ENCODE data around the gene MYO9B.

DNA sequence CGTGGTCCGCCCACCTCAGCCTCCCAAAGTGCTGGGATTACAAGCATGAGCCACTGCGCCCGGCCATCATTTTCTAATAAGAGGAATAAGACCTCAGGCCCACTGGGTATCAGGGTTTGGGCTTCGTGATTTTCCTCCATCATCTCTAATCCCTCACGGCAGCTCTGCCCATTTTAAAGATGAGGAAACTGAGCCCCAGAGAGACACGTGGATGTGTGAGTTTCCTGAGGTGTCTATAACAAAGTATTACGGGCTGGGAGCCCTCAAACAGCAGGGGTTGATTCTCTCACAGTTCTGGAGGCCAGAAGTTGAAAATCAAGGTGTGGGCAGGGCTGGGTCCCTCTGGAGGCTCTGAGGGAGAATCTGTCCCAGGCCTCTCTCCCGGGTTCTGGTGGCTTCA is 33.7 kb downstream of the MYO9B start:
- no peak for TF ChIP-seq POLR2A (IDR thresholded peaks at IDR 0.05)
- TF ChIP-seq, protein P1, sequence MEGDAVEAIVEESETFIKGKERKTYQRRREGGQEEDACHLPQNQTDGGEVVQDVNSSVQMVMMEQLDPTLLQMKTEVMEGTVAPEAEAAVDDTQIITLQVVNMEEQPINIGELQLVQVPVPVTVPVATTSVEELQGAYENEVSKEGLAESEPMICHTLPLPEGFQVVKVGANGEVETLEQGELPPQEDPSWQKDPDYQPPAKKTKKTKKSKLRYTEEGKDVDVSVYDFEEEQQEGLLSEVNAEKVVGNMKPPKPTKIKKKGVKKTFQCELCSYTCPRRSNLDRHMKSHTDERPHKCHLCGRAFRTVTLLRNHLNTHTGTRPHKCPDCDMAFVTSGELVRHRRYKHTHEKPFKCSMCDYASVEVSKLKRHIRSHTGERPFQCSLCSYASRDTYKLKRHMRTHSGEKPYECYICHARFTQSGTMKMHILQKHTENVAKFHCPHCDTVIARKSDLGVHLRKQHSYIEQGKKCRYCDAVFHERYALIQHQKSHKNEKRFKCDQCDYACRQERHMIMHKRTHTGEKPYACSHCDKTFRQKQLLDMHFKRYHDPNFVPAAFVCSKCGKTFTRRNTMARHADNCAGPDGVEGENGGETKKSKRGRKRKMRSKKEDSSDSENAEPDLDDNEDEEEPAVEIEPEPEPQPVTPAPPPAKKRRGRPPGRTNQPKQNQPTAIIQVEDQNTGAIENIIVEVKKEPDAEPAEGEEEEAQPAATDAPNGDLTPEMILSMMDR (IDR thresholded peaks at IDR 0.05), result no peak

All from sigmoid colon (tissue), 3 donors.